Mesendoderm (in vitro differentiated cells): ENCODE results near the gene GOLGA1.
A peak's percentile ranks its signal among the peaks of the same experiment; 100 is the strongest.
"Not testable (repeated sequence)": the region's sequence is repeated elsewhere in the genome, so short reads cannot be mapped to it uniquely, and the experiment has no call there.

Experiments
- DNase-seq: peaks from one replicate; pipeline ENCODE4 v3.0.0; 2013
- H2AK5ac ChIP-seq: 2 replicates; pipeline ENCODE4 v1.6.1; 2013; ENCODE audit warnings: low read length, inconsistent platforms
- H2BK120ac ChIP-seq: 2 replicates; pipeline ENCODE4 v1.6.1; 2013; ENCODE audit warnings: low read depth, mild to moderate bottlenecking, low read length, moderate library complexity, mixed read lengths
- H2BK15ac ChIP-seq: replicated peaks from 2 replicates; pipeline ENCODE4 v1.6.1; 2013; ENCODE audit warnings: low read depth, mild to moderate bottlenecking, moderate library complexity
- H2BK5ac ChIP-seq: 2 replicates; pipeline ENCODE4 v1.6.1; 2013; ENCODE audit warnings: low read length, inconsistent platforms
- H3K18ac ChIP-seq: 2 replicates; pipeline ENCODE4 v1.6.1; 2013; ENCODE audit warnings: mild to moderate bottlenecking, low read length, mixed read lengths
- H3K23ac ChIP-seq: one replicate; pipeline ENCODE4 v1.6.1; 2013; ENCODE audit warnings: low read length
- H3K27ac ChIP-seq: 2 replicates; pipeline ENCODE4 v1.5.1; 2013; ENCODE audit warnings: low read depth, mild to moderate bottlenecking, inconsistent platforms, low read length, moderate library complexity
- H3K27me3 ChIP-seq: 2 replicates; pipeline ENCODE4 v1.6.1; 2013; ENCODE audit warnings: low read length, control low read depth, mild to moderate bottlenecking, inconsistent platforms; ENCODE audit not compliant: insufficient read depth, poor library complexity
- H3K36me3 ChIP-seq: 2 replicates; pipeline ENCODE4 v1.6.1; 2013; ENCODE audit warnings: low read length, inconsistent platforms; ENCODE audit not compliant: control insufficient read depth, insufficient read depth
- H3K4ac ChIP-seq: one replicate; pipeline ENCODE4 v1.6.1; 2013; ENCODE audit warnings: low read depth, mild to moderate bottlenecking, low read length, moderate library complexity
- H3K4me1 ChIP-seq: 2 replicates; pipeline ENCODE4 v1.6.1; 2013; ENCODE audit warnings: low read depth, low read length, inconsistent platforms; ENCODE audit not compliant: control insufficient read depth
- H3K4me2 ChIP-seq: 2 replicates; pipeline ENCODE4 v1.6.1; 2013; ENCODE audit warnings: low read length
- H3K4me3 ChIP-seq: 2 replicates; pipeline ENCODE4 v1.5.1; 2013; ENCODE audit warnings: mild to moderate bottlenecking, low read length
- H3K56ac ChIP-seq: one replicate; pipeline ENCODE4 v1.6.1; 2013; ENCODE audit warnings: low read length
- H3K79me1 ChIP-seq: 2 replicates; pipeline ENCODE4 v1.6.1; 2013; ENCODE audit warnings: low read length, inconsistent platforms
- H3K79me2 ChIP-seq: 2 replicates; pipeline ENCODE4 v1.6.1; 2013; ENCODE audit warnings: mild to moderate bottlenecking, low read length; ENCODE audit not compliant: control insufficient read depth, insufficient read depth
- H3K9ac ChIP-seq: 2 replicates; pipeline ENCODE4 v1.6.1; 2013; ENCODE audit warnings: low read length, inconsistent platforms
- H4K5ac ChIP-seq: one replicate; pipeline ENCODE4 v1.6.1; 2013; ENCODE audit warnings: low read length
- H4K8ac ChIP-seq: one replicate; pipeline ENCODE4 v1.6.1; 2013; ENCODE audit warnings: low read depth, mild to moderate bottlenecking, control low read depth, low read length, moderate library complexity
- WGBS: extraction: QIAGEN DNeasy Blood & Tissue Kit; methylation state at CpG from one replicate; pipeline ENCODE4 v1.1.7; 2013; ENCODE audit warnings: low lambda C conversion rate, missing lambda C conversion rate; ENCODE audit not compliant: insufficient coverage; ENCODE audit errors: extremely low coverage; 5-methylcytosine and 5-hydroxymethylcytosine counted together

Gene GOLGA1

GRCh38 chr9:124840300-124840833 lies 100.5 kb downstream of the GOLGA1 start:
- Histone ChIP-seq H2BK120ac (no peak overlapping the region), H3K4me2 (no peak overlapping the region), H2AK5ac (no peak overlapping the region), H3K9ac (no peak overlapping the region), H3K27me3 (no peaks in the 10 kb centered on the region), H3K79me2 (no peaks in the 10 kb centered on the region), H4K5ac (no peak overlapping the region), H3K23ac (no peak overlapping the region), H2BK5ac (no peak overlapping the region), H3K56ac (no peak overlapping the region), H2BK15ac (no peak overlapping the region), H3K18ac (no peak overlapping the region), H3K27ac (no peak overlapping the region), H3K4me1 (no peaks in the 10 kb centered on the region), H3K4me3 (no peak overlapping the region), H3K36me3 (no peaks in the 10 kb centered on the region), H4K8ac (no peak overlapping the region), H3K4ac (no peak overlapping the region), H3K79me1 (no peaks in the 10 kb centered on the region)
- no peak for DNase-seq
- WGBS, result no CpG with 5 or more reads among the region's 18 CpGs

- no peak overlapping the region for H3K4me3 ChIP-seq
- peak overlapping the region; percentile 12 for H3K56ac ChIP-seq
- H3K18ac ChIP-seq, result no peak overlapping the region
- no peak overlapping the region for H4K5ac ChIP-seq
- H4K8ac ChIP-seq, result no peak overlapping the region
- H2BK120ac ChIP-seq, result no peak overlapping the region
- no peak overlapping the region for H3K23ac ChIP-seq
- H3K27ac ChIP-seq, result no peak overlapping the region
- no peak overlapping the region for H2AK5ac ChIP-seq
- no peaks in the 10 kb centered on the region for H3K27me3 ChIP-seq
- peak; percentile 81 for DNase-seq
- no peak overlapping the region for H2BK5ac ChIP-seq
- no peak overlapping the region for H3K4me2 ChIP-seq
- WGBS, result no CpG with 5 or more reads among the region's 12 CpGs
- H3K79me2 ChIP-seq, result no peaks in the 10 kb centered on the region
- no peak overlapping the region for H3K4ac ChIP-seq
- no peaks in the 10 kb centered on the region for H3K4me1 ChIP-seq
- H3K79me1 ChIP-seq, result no peaks in the 10 kb centered on the region
- no peak overlapping the region for H3K9ac ChIP-seq
- H3K36me3 ChIP-seq, result no peaks in the 10 kb centered on the region
- H2BK15ac ChIP-seq, result no peak overlapping the region
These were observed 101.1 kb downstream of the GOLGA1 start for GRCh38 chr9:124839612-124840299.

- H3K4me3 ChIP-seq, H4K8ac ChIP-seq, H2BK15ac ChIP-seq, H3K79me1 ChIP-seq, H3K27me3 ChIP-seq, H3K36me3 ChIP-seq, H3K4me1 ChIP-seq, H3K9ac ChIP-seq, H3K56ac ChIP-seq, H2BK5ac ChIP-seq, H3K18ac ChIP-seq, H3K4ac ChIP-seq, H3K27ac ChIP-seq, H3K4me2 ChIP-seq, H2BK120ac ChIP-seq, DNase-seq, H4K5ac ChIP-seq, H2AK5ac ChIP-seq, H3K23ac ChIP-seq, H3K79me2 ChIP-seq: not testable (repeated sequence)
- no CpG with 5 or more reads among the region's 52 CpGs for WGBS
These were observed 102.2 kb downstream of the GOLGA1 start for GRCh38 chr9:124838567-124839275.

GRCh38 chr9:124838132-124838531 lies 102.8 kb downstream of the GOLGA1 start:
- H3K4me2 ChIP-seq, H3K36me3 ChIP-seq, H4K5ac ChIP-seq, H4K8ac ChIP-seq, H3K79me2 ChIP-seq, H3K27ac ChIP-seq, H3K23ac ChIP-seq, H3K9ac ChIP-seq, H3K4ac ChIP-seq, H3K27me3 ChIP-seq, H2BK120ac ChIP-seq, H3K4me3 ChIP-seq, H2BK15ac ChIP-seq, H3K56ac ChIP-seq, DNase-seq, H3K4me1 ChIP-seq, H2BK5ac ChIP-seq, H3K79me1 ChIP-seq, H2AK5ac ChIP-seq, H3K18ac ChIP-seq: not testable (repeated sequence)
- WGBS, result no CpG with 5 or more reads among the region's 5 CpGs

- no peak overlapping the region for H3K23ac ChIP-seq
- WGBS, result no CpG with 5 or more reads among the region's 13 CpGs
- no peak overlapping the region for H4K5ac ChIP-seq
- H3K79me1 ChIP-seq, result no peaks in the 10 kb centered on the region
- no peak overlapping the region for H2BK15ac ChIP-seq
- no peak overlapping the region for H3K4me2 ChIP-seq
- no peaks in the 10 kb centered on the region for H3K79me2 ChIP-seq
- H2AK5ac ChIP-seq, result no peak overlapping the region
- H3K18ac ChIP-seq, result no peak overlapping the region
- H3K4me3 ChIP-seq, result no peak overlapping the region
- no peaks in the 10 kb centered on the region for H3K36me3 ChIP-seq
- no peaks in the 10 kb centered on the region for H3K4me1 ChIP-seq
- H3K27ac ChIP-seq, result no peak overlapping the region
- no peaks in the 10 kb centered on the region for H3K27me3 ChIP-seq
- no peak overlapping the region for H4K8ac ChIP-seq
- no peak overlapping the region for H2BK120ac ChIP-seq
- no peak overlapping the region for H3K4ac ChIP-seq
- H3K9ac ChIP-seq, result no peak overlapping the region
- H3K56ac ChIP-seq, result no peak overlapping the region
- DNase-seq, result no peak
- H2BK5ac ChIP-seq, result no peak overlapping the region
These were observed 105.8 kb downstream of the GOLGA1 start for GRCh38 chr9:124835026-124835557.
